Central memory CD8-positive, alpha-beta T cell (primary cell): ENCODE data around the gene N4BP2.
"Not testable (repeated sequence)": the region's sequence is repeated elsewhere in the genome, so short reads cannot be mapped to it uniquely, and the experiment has no call there.

Source experiments
- ATAC-seq: fragments of 150-1000 bp; cut with Tn5 transposase; replicated peaks from 2 replicates; pipeline ENCODE4 v1.10.0; 2022; ENCODE audit warnings: mild to moderate bottlenecking, moderate FRiP score, moderate number of reproducible peaks; ENCODE audit not compliant: poor library complexity, severe bottlenecking; ENCODE audit errors: extremely low read depth
- DNase-seq, 2 donors: peaks; one replicate each; pipeline ENCODE4 v3.0.0; 2021; ENCODE audit warnings: low spot score in 2 of 2
- H3K27ac Mint-ChIP-seq: one replicate; pipeline ENCODE4 v1.8.0; 2022; ENCODE audit warnings: low read depth, mild to moderate bottlenecking, moderate library complexity, mixed read lengths
- H3K27me3 Mint-ChIP-seq: one replicate; pipeline ENCODE4 v1.8.0; 2022; ENCODE audit warnings: mixed read lengths
- H3K36me3 Mint-ChIP-seq: one replicate; pipeline ENCODE4 v1.8.0; 2022; ENCODE audit warnings: mild to moderate bottlenecking, moderate library complexity, mixed read lengths; ENCODE audit not compliant: insufficient read depth
- H3K4me1 Mint-ChIP-seq: one replicate; pipeline ENCODE4 v1.8.0; 2022; ENCODE audit warnings: mixed read lengths
- H3K4me3 Mint-ChIP-seq: one replicate; pipeline ENCODE4 v1.8.0; 2022; ENCODE audit warnings: mild to moderate bottlenecking, moderate library complexity, mixed read lengths
- H3K9me3 Mint-ChIP-seq: one replicate; pipeline ENCODE4 v1.8.0; 2022; ENCODE audit warnings: mixed read lengths

Gene N4BP2

DNA sequence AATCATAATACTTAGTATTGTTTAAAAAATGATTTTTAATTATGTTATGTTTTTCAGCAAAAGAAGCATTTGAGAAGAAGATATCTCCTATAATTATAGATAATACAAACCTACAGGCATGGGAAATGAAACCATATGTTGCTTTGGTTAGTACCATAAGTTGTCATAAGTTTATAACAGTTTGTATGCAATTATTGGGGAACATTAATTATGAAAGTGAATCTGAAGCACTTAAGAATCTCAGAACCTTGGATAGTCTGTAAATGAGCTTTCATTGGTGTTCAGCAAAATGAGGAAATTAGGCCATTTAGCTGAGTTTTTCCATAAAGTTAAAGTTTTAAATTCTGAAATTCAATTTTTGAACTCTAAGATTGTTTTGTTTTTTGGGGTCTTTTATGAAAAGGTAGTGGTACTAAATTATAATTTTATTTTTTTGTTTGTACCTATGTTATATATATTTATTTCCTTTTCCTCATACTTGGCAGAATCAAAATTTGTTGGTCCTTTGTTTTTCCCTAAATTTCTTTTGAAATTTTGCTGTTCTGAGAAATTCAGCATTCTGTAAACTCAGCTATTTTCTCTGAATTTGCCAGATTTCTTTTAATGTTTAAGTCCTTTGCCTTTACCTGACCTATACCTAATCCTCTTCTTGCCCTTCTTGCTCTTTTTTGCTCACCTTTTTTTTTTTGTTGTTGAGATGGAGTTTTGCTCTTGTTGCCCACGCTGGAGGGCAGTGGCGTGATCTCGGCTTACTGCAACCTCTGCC, 55.6 kb downstream of the N4BP2 start:
- Mint-ChIP-seq H3K4me3 (no peak overlapping the region), H3K4me1 (no peaks in the 10 kb centered on the region), H3K36me3 (peaks cover 20% of the 10 kb centered on the region), H3K27me3 (no peaks in the 10 kb centered on the region), H3K9me3 (no peaks in the 10 kb centered on the region), H3K27ac (no peak overlapping the region)
- DNase-seq (no peak), ATAC-seq (no peak)

DNA sequence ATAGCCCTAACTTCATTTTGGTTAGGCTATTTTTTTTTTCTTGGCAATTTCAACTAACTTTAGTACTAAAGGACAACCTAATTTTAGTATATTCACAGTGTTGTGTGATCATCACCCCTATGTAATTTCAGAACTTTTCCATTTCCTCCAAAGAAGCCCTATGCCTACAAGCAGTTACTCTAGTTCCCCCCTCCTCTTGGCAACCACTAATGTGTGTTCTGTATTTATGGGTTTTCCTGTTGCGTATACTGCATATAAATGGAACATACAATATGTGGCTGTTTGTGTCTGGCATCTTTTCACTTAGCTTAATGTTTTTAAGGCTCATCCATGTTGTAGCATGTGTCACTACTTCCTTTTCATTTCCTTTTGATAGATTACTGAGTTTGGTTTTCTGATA, 57.6 kb downstream of the N4BP2 start:
- ATAC-seq, result no peak
- Mint-ChIP-seq H3K36me3 (peaks cover 16% of the 10 kb centered on the region), H3K4me3 (no peak overlapping the region), H3K27ac (peak overlapping the region; percentile 4), H3K4me1 (no peaks in the 10 kb centered on the region), H3K9me3 (no peaks in the 10 kb centered on the region), H3K27me3 (no peaks in the 10 kb centered on the region)
- DNase-seq, result no peak

DNA sequence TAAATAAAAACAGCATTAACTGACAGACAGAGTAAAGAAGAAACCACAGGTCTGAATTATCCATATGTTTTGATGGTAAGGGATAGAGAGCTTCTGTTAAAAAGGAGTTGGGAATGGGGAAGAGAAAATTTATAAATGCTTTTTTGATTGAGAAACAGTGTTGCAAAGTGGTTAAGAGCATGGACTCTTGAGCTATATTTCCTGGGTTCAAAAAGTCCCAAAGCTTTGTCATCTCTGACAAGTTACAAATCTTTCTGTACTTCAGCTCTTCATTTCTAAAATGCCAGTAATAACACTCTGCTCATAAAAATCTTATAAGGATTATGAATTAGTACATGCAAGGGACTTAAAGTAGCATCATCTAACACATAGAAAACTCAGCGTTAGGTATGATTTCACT, 62.2 kb downstream of the N4BP2 start:
- no peak for ATAC-seq
- H3K27me3 Mint-ChIP-seq, result no peaks in the 10 kb centered on the region
- no peaks in the 10 kb centered on the region for H3K4me1 Mint-ChIP-seq
- H3K4me3 Mint-ChIP-seq, result no peak overlapping the region
- peaks cover 9% of the 10 kb centered on the region for H3K36me3 Mint-ChIP-seq
- DNase-seq, result no peak
- H3K9me3 Mint-ChIP-seq, result no peaks in the 10 kb centered on the region
- H3K27ac Mint-ChIP-seq, result peak overlapping the region; percentile 17

DNA sequence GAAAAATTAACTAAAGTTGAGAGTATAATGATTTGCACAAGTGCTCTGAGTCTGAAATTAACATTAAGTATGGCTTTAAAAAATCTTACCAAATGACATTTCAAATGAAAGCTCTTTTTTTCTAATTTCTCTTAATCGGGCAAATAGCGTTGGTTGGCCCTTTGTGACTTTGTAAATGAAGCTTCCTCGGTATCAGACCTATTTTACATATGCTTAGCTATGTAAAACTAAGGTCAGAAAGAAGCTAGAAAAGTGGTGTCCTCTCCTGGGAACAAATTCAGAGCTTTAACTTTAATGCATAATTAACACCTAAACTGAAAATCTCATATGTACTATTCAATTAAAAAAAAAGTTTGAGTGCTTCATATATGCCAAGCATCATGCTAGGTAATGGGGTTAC, 62.7 kb downstream of the N4BP2 start:
- no peaks in the 10 kb centered on the region for H3K9me3 Mint-ChIP-seq

DNA sequence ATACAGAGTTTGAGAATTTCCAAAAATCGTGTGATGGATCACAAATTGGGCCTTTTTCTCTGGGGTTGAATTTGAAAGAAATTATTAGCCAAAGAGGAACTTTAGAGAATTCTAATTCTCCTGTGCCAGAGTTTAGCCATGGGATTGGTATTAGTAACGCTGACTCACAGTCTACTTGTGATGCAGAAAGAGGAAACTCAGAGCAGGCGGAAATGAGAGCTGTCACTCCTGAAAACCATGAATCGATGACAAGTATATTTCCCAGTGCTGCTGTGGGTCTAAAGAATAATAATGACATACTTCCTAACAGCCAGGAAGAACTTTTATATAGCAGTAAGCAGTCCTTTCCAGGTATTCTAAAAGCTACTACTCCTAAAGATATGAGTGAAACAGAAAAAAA, 64.9 kb downstream of the N4BP2 start:
- peaks cover 5% of the 10 kb centered on the region for H3K4me1 Mint-ChIP-seq
- DNase-seq (no peak), ATAC-seq (no peak)
- no peaks in the 10 kb centered on the region for H3K9me3 Mint-ChIP-seq
- H3K27me3 Mint-ChIP-seq, result no peaks in the 10 kb centered on the region
- no peak overlapping the region for H3K4me3 Mint-ChIP-seq
- H3K27ac Mint-ChIP-seq, result no peak overlapping the region
- H3K36me3 Mint-ChIP-seq, result peaks cover 3% of the 10 kb centered on the region

More for the DNA sequence above, 62.7 kb downstream of the N4BP2 start:
- H3K27ac Mint-ChIP-seq, result peak overlapping the region; percentile 73
- H3K27me3 Mint-ChIP-seq, result no peaks in the 10 kb centered on the region
- ATAC-seq, result no peak
- H3K4me1 Mint-ChIP-seq, result no peaks in the 10 kb centered on the region
- DNase-seq, result no peak
- H3K36me3 Mint-ChIP-seq, result peaks cover 9% of the 10 kb centered on the region
- no peak overlapping the region for H3K4me3 Mint-ChIP-seq

DNA sequence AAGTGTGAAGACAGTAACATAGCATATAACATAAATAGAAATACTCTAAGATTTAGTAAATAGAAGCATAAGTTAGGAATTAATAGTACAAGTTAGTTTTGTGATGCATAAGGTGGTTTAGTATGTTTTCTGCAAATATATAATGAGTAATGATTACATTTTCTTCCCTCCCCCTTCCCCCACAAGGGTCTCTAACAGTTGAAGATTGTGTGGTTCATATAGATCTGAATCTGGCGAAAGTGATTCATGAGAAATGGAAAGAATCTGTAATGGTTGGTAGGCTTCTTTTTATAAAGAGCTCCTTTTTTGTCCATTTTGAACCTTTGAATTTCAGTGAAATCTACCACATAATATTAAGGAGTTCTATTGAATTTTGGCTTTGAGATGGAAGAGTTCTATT, 66.3 kb downstream of the N4BP2 start:
- no peak for DNase-seq
- no peak for ATAC-seq
- Mint-ChIP-seq H3K27me3 (no peaks in the 10 kb centered on the region), H3K27ac (no peak overlapping the region), H3K4me1 (peaks cover 5% of the 10 kb centered on the region), H3K9me3 (no peaks in the 10 kb centered on the region), H3K4me3 (no peak overlapping the region), H3K36me3 (peaks cover 5% of the 10 kb centered on the region)

DNA sequence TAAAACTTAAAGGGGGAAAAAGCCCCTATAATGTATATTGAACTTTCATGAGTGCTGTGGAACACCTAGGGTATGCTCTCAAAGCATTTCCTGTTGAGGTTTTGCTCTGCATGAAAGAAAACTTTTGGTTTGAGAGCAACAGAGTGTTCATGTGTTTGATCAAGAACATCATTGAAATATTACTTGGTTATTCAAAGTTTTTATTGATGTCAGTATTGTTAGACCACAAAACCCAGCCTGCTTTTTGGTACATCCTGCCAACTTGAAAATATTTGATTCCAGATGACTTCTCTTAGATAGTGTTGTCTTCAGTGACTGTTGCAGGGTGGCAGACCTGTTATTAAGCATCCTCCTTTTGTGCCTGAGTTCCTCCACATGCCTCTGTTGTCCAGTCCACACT, 68.0 kb downstream of the N4BP2 start:
- no peaks in the 10 kb centered on the region for H3K9me3 Mint-ChIP-seq
- peaks cover 5% of the 10 kb centered on the region for H3K36me3 Mint-ChIP-seq
- no peaks in the 10 kb centered on the region for H3K27me3 Mint-ChIP-seq
- H3K4me1 Mint-ChIP-seq, result peaks cover 5% of the 10 kb centered on the region
- no peak overlapping the region for H3K27ac Mint-ChIP-seq
- H3K4me3 Mint-ChIP-seq, result no peak overlapping the region
- ATAC-seq (peak; percentile 94), DNase-seq (no peak)

DNA sequence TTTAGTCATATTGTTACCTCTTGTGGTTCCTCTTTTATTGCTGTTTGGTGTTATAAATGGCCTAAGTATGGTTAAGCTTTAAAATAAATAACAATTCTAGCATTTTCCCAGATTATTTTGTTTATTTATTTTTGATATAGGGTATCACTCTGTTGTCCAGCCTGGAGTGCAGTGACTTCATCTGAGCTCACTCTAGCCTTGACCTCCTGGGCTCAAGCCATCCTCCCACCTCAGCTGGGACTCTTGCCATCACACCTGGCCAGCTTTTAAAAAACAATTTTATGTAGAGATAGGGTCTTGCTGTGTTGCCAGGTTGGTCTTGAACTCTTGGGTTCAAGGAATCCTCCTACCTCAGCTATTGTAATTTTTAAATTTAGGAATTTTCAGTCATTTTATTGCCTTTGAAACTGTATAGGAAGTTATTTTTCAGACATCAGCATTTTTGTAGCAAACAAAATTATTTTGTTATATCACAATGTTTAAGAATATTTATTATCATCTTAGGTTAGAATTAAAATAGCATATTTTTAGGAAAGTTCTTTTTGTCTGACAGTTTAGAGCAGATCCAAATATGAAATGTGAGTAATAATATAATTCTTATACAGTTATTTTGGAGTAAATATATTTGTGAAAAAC, 73.9 kb downstream of the N4BP2 start:
- Mint-ChIP-seq H3K27ac (no peak overlapping the region), H3K4me1 (no peaks in the 10 kb centered on the region), H3K9me3 (no peaks in the 10 kb centered on the region), H3K4me3 (no peak overlapping the region), H3K36me3 (peaks cover 5% of the 10 kb centered on the region), H3K27me3 (no peaks in the 10 kb centered on the region)
- no peak for ATAC-seq
- DNase-seq, result no peak

DNA sequence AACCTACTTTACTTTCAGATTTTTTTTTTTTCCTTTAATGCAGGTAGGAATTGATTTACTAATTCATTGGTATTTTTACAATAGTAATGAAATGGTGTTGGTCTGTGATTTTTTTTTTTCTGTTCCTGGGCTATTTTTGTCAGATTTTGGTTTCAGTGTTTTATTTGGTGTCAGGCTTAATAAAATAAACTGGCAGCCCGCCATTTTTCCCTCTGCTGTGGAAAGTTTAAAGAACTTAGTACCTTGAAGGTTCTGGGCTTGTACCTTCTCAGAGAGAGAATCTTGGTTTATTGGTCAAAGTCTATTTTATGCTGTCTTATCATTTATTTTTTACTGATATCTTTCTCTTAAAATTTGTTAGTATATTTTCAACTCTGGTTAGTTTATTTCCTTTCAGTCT, 76.2 kb downstream of the N4BP2 start:
- no peak overlapping the region for H3K27ac Mint-ChIP-seq
- ATAC-seq (no peak), DNase-seq (no peak)

DNA sequence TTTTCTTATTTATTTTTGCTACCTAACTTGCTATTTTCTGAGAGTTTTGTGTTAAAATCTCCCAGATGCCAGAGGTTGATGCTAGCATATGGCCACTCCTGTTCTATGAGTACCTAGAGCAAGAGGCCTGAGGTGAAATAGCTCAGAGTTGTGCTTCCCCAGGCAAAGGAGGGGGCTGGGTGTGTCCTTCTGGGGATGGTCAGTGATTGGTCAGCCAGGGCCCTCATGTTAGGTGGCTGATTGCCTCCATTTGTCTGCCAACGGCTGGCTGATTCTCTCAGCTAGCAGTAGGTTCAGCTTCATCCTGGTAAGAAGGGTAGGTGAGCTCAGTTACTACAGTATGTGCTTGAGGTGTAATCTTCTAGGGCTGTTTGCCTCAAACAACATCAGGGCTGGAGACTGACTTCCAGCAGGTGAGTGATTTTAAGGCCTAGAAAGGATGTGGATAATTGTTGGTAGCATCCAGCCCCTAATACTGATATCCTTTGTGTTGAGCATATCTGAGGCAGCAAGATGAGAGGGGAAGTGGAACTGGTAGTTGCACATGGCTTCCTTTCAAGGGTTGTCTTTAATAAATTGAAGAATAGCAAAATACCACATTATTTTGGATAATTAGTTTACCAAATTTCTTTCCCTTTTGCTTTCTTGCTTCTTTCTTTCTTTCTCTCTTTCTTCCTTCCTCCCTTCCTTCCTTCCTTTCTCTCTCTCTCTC, 77.7 kb downstream of the N4BP2 start:
- no peak overlapping the region for H3K4me3 Mint-ChIP-seq
- no peak overlapping the region for H3K27ac Mint-ChIP-seq
- no peaks in the 10 kb centered on the region for H3K27me3 Mint-ChIP-seq
- ATAC-seq (no peak), DNase-seq (no peak)
- peaks cover 4% of the 10 kb centered on the region for H3K36me3 Mint-ChIP-seq
- H3K4me1 Mint-ChIP-seq, result peaks cover 11% of the 10 kb centered on the region
- H3K9me3 Mint-ChIP-seq, result no peaks in the 10 kb centered on the region

More for the DNA sequence above, 76.2 kb downstream of the N4BP2 start:
- Mint-ChIP-seq H3K4me3 (no peak overlapping the region), H3K9me3 (no peaks in the 10 kb centered on the region), H3K36me3 (peaks cover 5% of the 10 kb centered on the region), H3K27me3 (no peaks in the 10 kb centered on the region), H3K4me1 (peaks cover 6% of the 10 kb centered on the region)

DNA sequence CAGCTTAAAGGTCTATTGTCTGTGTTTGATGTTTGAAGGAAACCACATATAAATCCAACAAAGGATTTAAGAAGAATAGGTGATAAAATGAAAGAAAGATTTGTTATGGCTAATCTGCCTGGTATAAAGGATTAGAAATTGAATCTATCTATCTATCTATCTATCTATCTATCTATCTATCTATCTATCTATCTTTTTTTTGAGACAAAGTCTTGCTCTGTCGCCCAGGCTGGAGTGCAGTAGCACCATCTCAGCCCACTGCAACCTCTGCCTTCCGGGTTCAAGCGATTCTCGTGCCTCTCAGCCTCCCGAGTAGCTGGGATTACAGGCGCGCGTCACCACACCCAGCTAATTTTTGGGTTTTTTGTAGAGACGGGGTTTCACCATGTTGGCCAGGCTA, 79.6 kb downstream of the N4BP2 start:
- H3K4me1 Mint-ChIP-seq, result peaks cover 11% of the 10 kb centered on the region
- not testable (repeated sequence) for DNase-seq, H3K27me3 Mint-ChIP-seq, H3K27ac Mint-ChIP-seq, H3K9me3 Mint-ChIP-seq, H3K4me3 Mint-ChIP-seq, H3K36me3 Mint-ChIP-seq, ATAC-seq

DNA sequence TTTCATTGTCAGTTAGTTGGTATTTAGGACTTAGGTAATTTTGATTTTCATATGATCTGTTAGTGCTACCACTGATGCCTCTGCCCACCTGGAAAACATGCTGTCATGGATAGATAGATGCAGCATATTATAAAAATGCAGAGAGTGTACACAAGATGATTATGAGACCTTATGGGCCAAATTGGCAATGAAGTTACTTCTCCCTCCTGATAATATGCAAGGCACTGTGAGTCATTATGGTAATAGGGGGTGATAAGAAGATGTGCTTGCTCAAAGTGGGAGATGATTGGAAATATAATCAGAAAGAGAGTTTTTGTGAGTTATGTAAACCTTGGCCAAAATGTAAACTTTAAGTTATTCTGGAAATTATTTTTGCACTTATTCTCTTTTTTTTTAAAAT, 83.5 kb downstream of the N4BP2 start:
- peaks cover 11% of the 10 kb centered on the region for H3K4me1 Mint-ChIP-seq
- no peaks in the 10 kb centered on the region for H3K9me3 Mint-ChIP-seq
- H3K4me3 Mint-ChIP-seq, result no peak overlapping the region
- H3K27ac Mint-ChIP-seq, result no peak overlapping the region
- H3K27me3 Mint-ChIP-seq, result no peaks in the 10 kb centered on the region
- ATAC-seq (no peak), DNase-seq (no peak)
- H3K36me3 Mint-ChIP-seq, result peaks cover 2% of the 10 kb centered on the region

DNA sequence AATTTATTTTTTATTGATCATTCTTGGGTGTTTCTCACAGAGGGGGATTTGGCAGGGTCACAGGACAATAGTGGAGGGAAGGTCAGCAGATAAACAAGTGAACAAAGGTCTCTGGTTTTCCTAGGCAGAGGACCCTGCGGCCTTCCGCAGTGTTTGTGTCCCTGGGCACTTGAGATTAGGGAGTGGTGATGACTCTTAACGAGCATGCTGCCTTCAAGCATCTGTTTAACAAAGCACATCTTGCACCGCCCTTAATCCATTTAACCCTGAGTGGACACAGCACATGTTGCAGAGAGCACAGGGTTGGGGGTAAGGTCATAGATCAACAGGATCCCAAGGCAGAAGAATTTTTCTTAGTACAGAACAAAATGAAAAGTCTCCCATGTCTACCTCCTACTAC, 83.9 kb downstream of the N4BP2 start:
- not testable (repeated sequence) for H3K4me3 Mint-ChIP-seq, H3K9me3 Mint-ChIP-seq, DNase-seq, H3K27ac Mint-ChIP-seq, ATAC-seq, H3K36me3 Mint-ChIP-seq, H3K27me3 Mint-ChIP-seq
- H3K4me1 Mint-ChIP-seq, result peaks cover 11% of the 10 kb centered on the region
